Measurements from ENCODE around the gene S100A16.
"Not testable (repeated sequence)": the region's sequence is repeated elsewhere in the genome, so short reads cannot be mapped to it uniquely, and the experiment has no call there.

S100A16 gene

GRCh38 chr1:153568367-153569099 lies 44.4 kb downstream of the S100A16 start:
- H3K4me1 Mint-ChIP-seq = peaks cover 57% of the 10 kb centered on the region
- H3K27me3 Mint-ChIP-seq = no peaks in the 10 kb centered on the region
- H3K4me3 Mint-ChIP-seq = peak overlapping the region; percentile 69
- peak overlapping the region; percentile 68 for H3K27ac Mint-ChIP-seq
- no peaks in the 10 kb centered on the region for H3K9me3 Mint-ChIP-seq
- no peaks in the 10 kb centered on the region for H3K36me3 Mint-ChIP-seq

- Mint-ChIP-seq H3K4me1 (peaks cover 49% of the 10 kb centered on the region), H3K36me3 (no peaks in the 10 kb centered on the region), H3K9me3 (no peaks in the 10 kb centered on the region), H3K27me3 (no peaks in the 10 kb centered on the region), H3K4me3 (peak overlapping the region; percentile 66), H3K27ac (peak overlapping the region; percentile 94)
Measured at GRCh38 chr1:153567621-153568366, 45.1 kb downstream of the S100A16 start.

GRCh38 chr1:153566414-153567371 lies 46.2 kb downstream of the S100A16 start:
- no peaks in the 10 kb centered on the region for H3K9me3 Mint-ChIP-seq
- H3K27me3 Mint-ChIP-seq = no peaks in the 10 kb centered on the region
- H3K36me3 Mint-ChIP-seq = no peaks in the 10 kb centered on the region
- H3K4me3 Mint-ChIP-seq = peak overlapping the region; percentile 58
- H3K27ac Mint-ChIP-seq = peak overlapping the region; percentile 78
- H3K4me1 Mint-ChIP-seq = peaks cover 38% of the 10 kb centered on the region

- no peaks in the 10 kb centered on the region for H3K36me3 Mint-ChIP-seq
- H3K27ac Mint-ChIP-seq = peak within 1 kb of the TSS; percentile 100
- peak within 1 kb of the TSS; percentile 89 for H3K4me3 Mint-ChIP-seq
- peaks cover 35% of the 10 kb centered on the region for H3K4me1 Mint-ChIP-seq
- H3K9me3 Mint-ChIP-seq = no peaks in the 10 kb centered on the region
- no peaks in the 10 kb centered on the region for H3K27me3 Mint-ChIP-seq
Measured at GRCh38 chr1:153565529-153566374, 47.2 kb downstream of the S100A16 start, which contains the start of gene S100A2. Gene S100A2, minus strand, starts transcription at chr1:153565844. Its CDS starts 1,967 bp downstream, at chr1:153563877.

- Mint-ChIP-seq H3K27me3 (no peaks in the 10 kb centered on the region), H3K4me1 (peaks cover 35% of the 10 kb centered on the region), H3K9me3 (no peaks in the 10 kb centered on the region), H3K4me3 (no peak overlapping the region), H3K27ac (no peak overlapping the region), H3K36me3 (no peaks in the 10 kb centered on the region)
Measured at GRCh38 chr1:153563991-153564390, 48.9 kb downstream of the S100A16 start.

- Mint-ChIP-seq H3K9me3 (no peaks in the 10 kb centered on the region), H3K4me1 (peaks cover 31% of the 10 kb centered on the region), H3K36me3 (no peaks in the 10 kb centered on the region), H3K27ac (no peak overlapping the region), H3K4me3 (no peak overlapping the region), H3K27me3 (no peaks in the 10 kb centered on the region)
Measured at GRCh38 chr1:153563483-153563901, 49.4 kb downstream of the S100A16 start.

GRCh38 chr1:153562021-153562420 lies 50.9 kb downstream of the S100A16 start:
- not testable (repeated sequence) for H3K36me3 Mint-ChIP-seq, H3K27me3 Mint-ChIP-seq, H3K4me3 Mint-ChIP-seq, H3K9me3 Mint-ChIP-seq, H3K27ac Mint-ChIP-seq
- peaks cover 18% of the 10 kb centered on the region for H3K4me1 Mint-ChIP-seq

GRCh38 chr1:153561466-153561985 lies 51.4 kb downstream of the S100A16 start:
- Mint-ChIP-seq H3K27me3 (no peaks in the 10 kb centered on the region), H3K4me1 (peaks cover 13% of the 10 kb centered on the region), H3K9me3 (no peaks in the 10 kb centered on the region), H3K36me3 (no peaks in the 10 kb centered on the region), H3K4me3 (no peak overlapping the region), H3K27ac (no peak overlapping the region)

GRCh38 chr1:153560771-153561465 lies 52.0 kb downstream of the S100A16 start:
- no peak overlapping the region for H3K27ac Mint-ChIP-seq
- no peaks in the 10 kb centered on the region for H3K36me3 Mint-ChIP-seq
- no peaks in the 10 kb centered on the region for H3K27me3 Mint-ChIP-seq
- peaks cover 8% of the 10 kb centered on the region for H3K4me1 Mint-ChIP-seq
- no peak overlapping the region for H3K4me3 Mint-ChIP-seq
- no peaks in the 10 kb centered on the region for H3K9me3 Mint-ChIP-seq

- Mint-ChIP-seq H3K4me1 (peaks cover 2% of the 10 kb centered on the region), H3K9me3 (no peaks in the 10 kb centered on the region), H3K27me3 (no peaks in the 10 kb centered on the region), H3K36me3 (no peaks in the 10 kb centered on the region), H3K4me3 (no peak overlapping the region), H3K27ac (no peak overlapping the region)
Measured at GRCh38 chr1:153560241-153560640, 52.7 kb downstream of the S100A16 start.

- Mint-ChIP-seq H3K4me1 (peaks cover 4% of the 10 kb centered on the region), H3K4me3 (no peak overlapping the region), H3K36me3 (no peaks in the 10 kb centered on the region), H3K9me3 (no peaks in the 10 kb centered on the region), H3K27me3 (no peaks in the 10 kb centered on the region), H3K27ac (no peak overlapping the region)
Measured at GRCh38 chr1:153557877-153558276, 55.1 kb downstream of the S100A16 start.

All from activated naive CD4-positive, alpha-beta T cell treated with anti-CD3 and anti-CD28 coated beads, Interleukin-2, amount 50 U/mL, for 24 hours (primary cell).